Astrocyte of the spinal cord (primary cell): ENCODE measurements around the gene STRADB.
"Not testable (repeated sequence)": the region's sequence is repeated elsewhere in the genome, so short reads cannot be mapped to it uniquely, and the experiment has no call there.

ENCODE experiments used
- DNase-seq: peaks from one replicate; pipeline ENCODE4 v3.0.0; 2011; ENCODE audit warnings: low read depth, low spot score
- H3K4me3 ChIP-seq: 2 replicates; pipeline ENCODE4 v1.5.1; 2011; ENCODE audit warnings: low read depth, mild to moderate bottlenecking, low read length, moderate library complexity
- CTCF ChIP-seq: IDR thresholded peaks from 2 replicates; pipeline ENCODE4 v1.5.1; 2012; ENCODE audit warnings: low read depth, mild to moderate bottlenecking, low read length, inconsistent platforms
- in situ Hi-C: cut with HindIII; loops from 2 replicates; pipeline ENCODE4 v1.10.0; 2017; ENCODE audit warnings: low sequenced_read_pairs

Gene STRADB

GRCh38 chr2:201483342-201483741, 31.8 kb downstream of the STRADB start:
- H3K4me3 ChIP-seq: no peak overlapping the region
- no peak for TF ChIP-seq CTCF
- in situ Hi-C loops: no loop called here
- DNase-seq: no peak

GRCh38 chr2:201483758-201484157, 32.2 kb downstream of the STRADB start:
- DNase-seq, in situ Hi-C loops, H3K4me3 ChIP-seq: not testable (repeated sequence)

- DNase-seq: no peak
- in situ Hi-C loops: no loop called here
- TF ChIP-seq CTCF: no peak
- no peak overlapping the region for H3K4me3 ChIP-seq
Measured at GRCh38 chr2:201484805-201485204, 33.3 kb downstream of the STRADB start.

GRCh38 chr2:201490291-201490690, 38.8 kb downstream of the STRADB start:
- TF ChIP-seq CTCF: no peak
- DNase-seq: no peak
- in situ Hi-C loops: no loop called here
- no peak overlapping the region for H3K4me3 ChIP-seq

- no peak overlapping the region for H3K4me3 ChIP-seq
- in situ Hi-C loops: no loop called here
- no peak for TF ChIP-seq CTCF
- no peak for DNase-seq
Measured at GRCh38 chr2:201496785-201497184, 45.2 kb downstream of the STRADB start.

GRCh38 chr2:201500534-201500933, 49.0 kb downstream of the STRADB start:
- H3K4me3 ChIP-seq: no peak overlapping the region
- TF ChIP-seq CTCF: no peak
- in situ Hi-C loops: no loop called here
- DNase-seq: peak; percentile 49

- DNase-seq: peak; percentile 3
- no peak overlapping the region for H3K4me3 ChIP-seq
- in situ Hi-C loops: no loop called here
- TF ChIP-seq CTCF: no peak
Measured at GRCh38 chr2:201502713-201503112, 51.2 kb downstream of the STRADB start.
